ENCODE results near the gene ARFRP1. TPM values are rescaled to one million over a fixed set of nuclear protein-coding genes. Genes with fewer than 3 reads are reported as not detected.

ARFRP1 gene
- total and polyA plus RNA-seq, 2 experiments from 2014 or later: 16.7 to 24.6 TPM

- TF ChIP-seq REST (IDR thresholded peaks at IDR 0.05; ENCODE audit: unreplicated experiment) (no peak), NANOG (IDR thresholded peaks at IDR 0.05; ENCODE audit: borderline replicate concordance) (no peak), CREB1 (CRISPR knock-in tag; IDR thresholded peaks at IDR 0.05; ENCODE audit: low read depth) (no peak), POLR2AphosphoS5 (IDR thresholded peaks at IDR 0.05; ENCODE audit: low read depth) (no peak)
These were observed 29.7 kb downstream of the ARFRP1 start (continued) for GRCh38 chr20:63678071-63678470.

- no peak for ATAC-seq
- Mint-ChIP-seq H3K4me1 (no peaks in the 10 kb centered on the region), H3K4me3 (no peak overlapping the region)
These were observed 32.0 kb downstream of the ARFRP1 start for GRCh38 chr20:63675681-63676368.

More at GRCh38 chr20:63675681-63676368, 32.0 kb downstream of the ARFRP1 start:
- Histone ChIP-seq H4K20me1 (replicated peaks; ENCODE audit: insufficient read depth) (no peaks in the 10 kb centered on the region), H3K36me3 (ENCODE audit: insufficient read depth) (no peaks in the 10 kb centered on the region), H3K4me3 (no peak overlapping the region), H2AFZ (no peak overlapping the region), H3K27ac (ENCODE audit: low read depth) (no peak overlapping the region), H3K4me2 (no peak overlapping the region), H3K4me1 (ENCODE audit: insufficient read depth) (no peaks in the 10 kb centered on the region), H3F3A (replicated peaks; ENCODE audit: low read depth) (no peaks in the 10 kb centered on the region), H3K9me2 (ENCODE audit: insufficient read depth) (no peaks in the 10 kb centered on the region), H3K27me3 (ENCODE audit: insufficient read depth) (no peaks in the 10 kb centered on the region), H3K79me2 (replicated peaks; ENCODE audit: insufficient read depth) (no peaks in the 10 kb centered on the region)
- Mint-ChIP-seq H3K27me3 (ENCODE audit: insufficient read depth, low read depth, poor library complexity) (peaks cover 7% of the 10 kb centered on the region), H3K36me3 (ENCODE audit: low read depth) (peaks cover 25% of the 10 kb centered on the region), H3K9me3 (no peaks in the 10 kb centered on the region), H3K27ac (no peak overlapping the region)
- TF ChIP-seq POLR2AphosphoS5 (IDR thresholded peaks at IDR 0.05; ENCODE audit: low read depth) (no peak), EZH2phosphoT487 (IDR thresholded peaks at IDR 0.05; ENCODE audit: unreplicated experiment) (no peak), JUNB (IDR thresholded peaks at IDR 0.05; ENCODE audit: unreplicated experiment) (no peak), ZNF114 (CRISPR knock-in tag; IDR thresholded peaks at IDR 0.05) (no peak), REST (IDR thresholded peaks at IDR 0.05; ENCODE audit: unreplicated experiment) (no peak), EZH2 (IDR thresholded peaks at IDR 0.05; ENCODE audit: low read depth, unreplicated experiment) (no peak), ZNF331 (CRISPR knock-in tag; IDR thresholded peaks at IDR 0.05; ENCODE audit: low read depth) (no peak), STAT1 (IDR thresholded peaks at IDR 0.05; ENCODE audit: unreplicated experiment) (no peak), CTCF (conservative IDR thresholded peaks at IDR 0.05; ENCODE audit: low read depth in 2 of 2) (no peak), ETS1 (IDR thresholded peaks at IDR 0.05) (no peak), CREB1 (CRISPR knock-in tag; IDR thresholded peaks at IDR 0.05; ENCODE audit: low read depth) (no peak)
- DNase-seq (ENCODE audit: low spot score): no peak
